Subcutaneous adipose tissue (tissue), 4 donors: ENCODE results near the gene INVS. TPM values are rescaled to one million over a fixed set of nuclear protein-coding genes. Genes with fewer than 3 reads are reported as not detected.

Experiments used
- total RNA-seq, 4 donors: library from RNA; depleted of rRNA; stranded (reverse); fragments of >200 nt; gene quantifications; one replicate each; pipeline ENCODE4 v1.1.0, GENCODE V29; 2016
- TF ChIP-seq, protein P1 (sequence below): fragments of 450-650 bp; IDR thresholded peaks from one replicate; pipeline ENCODE4 v1.5.1; 2016; ENCODE audit warnings: low read depth, mild to moderate bottlenecking, control low read depth, antibody characterized with exemption, moderate library complexity

Gene INVS
- total RNA-seq, 4 donors from 2014 or later, result 33.0 to 36.4 (median 35.9) TPM

DNA sequence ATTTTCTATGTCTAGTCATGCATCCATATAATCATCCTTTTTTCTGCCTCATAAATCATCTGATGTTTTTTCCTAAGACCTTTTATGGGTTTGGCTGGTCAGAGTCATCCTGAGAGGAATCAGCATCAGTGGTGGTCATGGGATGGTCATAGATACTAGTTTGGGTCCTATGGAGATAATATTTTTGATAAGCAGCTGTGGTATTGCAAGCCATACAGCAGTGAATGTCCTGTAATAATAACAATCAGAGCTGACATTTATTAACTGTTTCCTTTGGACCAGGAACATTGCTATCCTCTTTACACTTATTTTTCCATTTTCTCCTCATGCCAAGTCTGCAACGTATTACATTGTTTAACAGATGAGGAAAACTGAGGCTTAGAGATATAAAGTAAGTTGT, 170.6 kb downstream of the INVS start:
- TF ChIP-seq, protein P1, sequence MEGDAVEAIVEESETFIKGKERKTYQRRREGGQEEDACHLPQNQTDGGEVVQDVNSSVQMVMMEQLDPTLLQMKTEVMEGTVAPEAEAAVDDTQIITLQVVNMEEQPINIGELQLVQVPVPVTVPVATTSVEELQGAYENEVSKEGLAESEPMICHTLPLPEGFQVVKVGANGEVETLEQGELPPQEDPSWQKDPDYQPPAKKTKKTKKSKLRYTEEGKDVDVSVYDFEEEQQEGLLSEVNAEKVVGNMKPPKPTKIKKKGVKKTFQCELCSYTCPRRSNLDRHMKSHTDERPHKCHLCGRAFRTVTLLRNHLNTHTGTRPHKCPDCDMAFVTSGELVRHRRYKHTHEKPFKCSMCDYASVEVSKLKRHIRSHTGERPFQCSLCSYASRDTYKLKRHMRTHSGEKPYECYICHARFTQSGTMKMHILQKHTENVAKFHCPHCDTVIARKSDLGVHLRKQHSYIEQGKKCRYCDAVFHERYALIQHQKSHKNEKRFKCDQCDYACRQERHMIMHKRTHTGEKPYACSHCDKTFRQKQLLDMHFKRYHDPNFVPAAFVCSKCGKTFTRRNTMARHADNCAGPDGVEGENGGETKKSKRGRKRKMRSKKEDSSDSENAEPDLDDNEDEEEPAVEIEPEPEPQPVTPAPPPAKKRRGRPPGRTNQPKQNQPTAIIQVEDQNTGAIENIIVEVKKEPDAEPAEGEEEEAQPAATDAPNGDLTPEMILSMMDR, result no peak

DNA sequence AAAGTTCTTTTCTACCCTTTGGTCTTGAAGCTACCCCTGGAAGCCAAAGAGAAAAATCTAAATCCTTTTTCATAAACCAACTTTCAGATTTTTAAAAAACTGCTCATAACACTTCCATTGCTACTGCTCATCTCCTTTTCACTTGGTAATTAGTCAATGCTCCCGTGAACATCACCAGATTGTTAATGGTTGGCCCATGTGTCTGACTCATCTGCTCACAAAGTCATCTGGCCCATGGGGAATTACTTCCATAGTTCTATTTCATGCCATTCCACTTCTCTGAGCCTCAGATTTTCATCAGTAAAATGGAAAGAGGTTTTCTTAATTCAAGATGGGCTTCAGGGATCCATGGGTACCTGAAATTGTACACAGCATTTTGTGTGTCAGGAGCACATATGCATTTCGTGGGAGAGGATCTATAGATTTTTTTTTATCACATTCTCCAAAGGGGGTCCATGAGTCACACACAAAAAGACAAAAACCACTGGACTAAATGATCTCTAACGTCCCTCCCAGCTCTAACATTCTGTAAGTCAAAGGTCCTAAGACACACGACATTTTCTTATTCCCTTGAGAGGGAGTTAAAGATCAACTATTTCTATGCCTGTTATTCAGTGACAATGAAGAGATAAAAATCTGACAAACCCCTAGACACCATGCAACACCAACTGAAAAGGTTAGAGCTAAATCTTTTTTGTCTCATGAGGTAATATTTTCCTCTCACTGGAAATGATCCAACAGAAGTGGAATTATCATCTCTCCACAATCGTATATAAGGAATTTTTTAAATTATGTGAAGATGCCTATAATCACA, 178.3 kb downstream of the INVS start:
- TF ChIP-seq, protein P1, result no peak

DNA sequence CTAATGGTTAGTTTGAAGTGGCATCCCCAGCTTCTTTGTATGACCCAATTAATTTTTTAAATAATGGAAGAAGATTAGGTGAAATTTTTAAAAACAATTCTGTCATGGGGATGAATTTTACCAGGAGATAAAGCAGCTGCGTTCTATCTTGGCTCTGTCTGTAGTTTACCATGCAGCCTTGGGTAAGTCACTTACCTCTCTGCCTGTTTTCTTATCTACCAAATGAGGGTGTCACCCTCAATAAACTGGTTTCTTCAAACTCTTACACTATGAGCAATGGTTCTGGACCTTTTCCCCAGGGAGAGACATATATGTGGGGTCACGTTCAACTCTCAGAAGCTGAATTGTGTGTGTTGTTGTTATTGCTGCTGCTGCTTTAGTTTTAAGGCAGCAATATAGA, 182.0 kb downstream of the INVS start:
- TF ChIP-seq, protein P1, result no peak

DNA sequence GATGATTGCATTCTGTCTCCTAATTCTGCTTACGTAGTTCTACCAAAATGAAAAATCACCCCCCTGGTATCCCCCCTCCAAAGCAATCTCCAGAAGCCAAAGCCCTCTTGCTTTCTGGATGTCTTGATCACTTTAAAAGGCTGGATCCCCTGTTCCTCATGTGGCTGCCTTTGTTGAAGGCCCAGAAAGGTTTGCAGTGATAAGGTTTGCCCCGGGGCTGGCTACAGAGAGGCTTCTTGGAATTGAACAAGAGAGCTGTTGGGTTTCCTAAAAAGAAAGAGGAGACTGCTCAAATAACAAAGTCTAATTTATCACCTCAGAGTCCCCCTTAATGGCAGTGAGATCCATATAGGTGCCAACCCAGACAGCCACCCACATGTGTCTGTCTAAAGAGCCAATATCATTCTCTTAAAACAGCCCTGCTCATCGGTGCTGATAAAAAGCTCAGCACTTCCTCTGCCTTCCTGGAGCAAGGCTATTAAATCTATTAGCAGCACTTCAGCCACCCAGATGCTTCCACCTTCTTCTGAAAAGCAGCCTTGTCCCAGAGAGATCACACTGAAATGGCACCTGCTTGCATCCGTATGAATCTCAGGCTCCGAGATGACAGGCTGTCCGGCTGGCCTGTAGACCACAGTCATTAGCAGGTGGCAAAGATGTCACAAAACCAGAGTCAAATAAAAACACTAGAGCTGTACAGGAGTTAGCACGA, 182.8 kb downstream of the INVS start:
- TF ChIP-seq, protein P1, result no peak

DNA sequence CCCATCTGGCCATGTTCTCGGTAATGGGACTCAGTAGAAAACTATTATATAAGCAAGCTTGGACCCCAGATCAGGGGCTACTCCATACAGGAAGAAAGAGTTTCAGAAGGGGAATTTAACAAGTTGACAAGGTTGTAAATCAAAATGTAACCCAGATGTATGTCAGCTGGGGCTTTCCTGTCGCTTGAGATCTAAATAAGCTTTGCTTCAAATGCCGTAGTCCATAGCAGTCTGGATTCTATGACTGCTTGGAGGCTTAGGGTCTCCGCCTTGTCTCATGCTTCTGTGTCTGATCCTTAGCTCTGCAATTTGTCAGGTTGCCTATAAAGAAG, 183.3 kb downstream of the INVS start:
- TF ChIP-seq, protein P1, result no peak

DNA sequence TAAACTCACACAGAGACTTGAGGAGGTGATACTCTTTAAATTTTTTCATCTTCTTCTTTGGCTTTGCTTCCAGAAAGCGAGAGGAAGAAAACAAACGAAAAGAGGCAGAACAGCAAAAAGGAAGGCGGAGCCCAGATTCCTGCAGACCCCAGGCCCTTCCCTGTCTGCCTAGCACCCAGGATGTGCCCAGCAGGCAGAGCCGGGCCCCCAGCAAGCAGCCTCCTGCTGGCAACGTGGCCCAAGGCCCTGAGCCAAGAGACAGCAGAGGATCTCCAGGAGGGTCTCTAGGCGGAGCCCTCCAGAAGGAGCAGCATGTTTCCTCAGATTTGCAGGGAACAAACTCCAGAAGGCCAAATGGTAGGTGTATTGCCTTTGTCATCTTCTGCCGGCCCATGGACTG, 185.2 kb downstream of the INVS start:
- TF ChIP-seq, protein P1, result no peak

DNA sequence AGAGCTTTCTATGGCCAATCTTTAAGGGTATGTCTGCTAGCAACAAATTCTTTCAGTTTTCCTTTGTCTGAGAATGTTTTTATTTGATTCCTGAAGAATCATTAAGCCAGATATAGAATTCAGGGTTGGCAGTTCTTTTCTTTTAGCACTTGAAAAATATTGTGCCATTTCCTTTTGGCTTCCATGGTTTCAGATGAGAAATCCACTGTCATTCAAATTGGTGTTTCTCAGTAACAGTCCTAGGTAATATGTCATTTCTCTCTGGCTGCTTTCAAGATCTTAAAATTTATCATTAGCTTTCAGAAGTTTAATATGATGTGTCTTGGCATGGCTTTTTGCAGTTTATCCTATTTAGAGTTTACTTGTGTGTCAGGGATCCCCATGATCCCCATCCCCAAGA, 186.0 kb downstream of the INVS start:
- TF ChIP-seq, protein P1, result no peak
